Loucy (cell line): ENCODE data around the gene CAMK2G.

Experiments
- EZH2phosphoT487 ChIP-seq: fragments of 200-600 bp; IDR thresholded peaks from 2 replicates; pipeline ENCODE4 v1.6.1; 2018; ENCODE audit warnings: antibody characterized with exemption, mild to moderate bottlenecking, moderate library complexity, borderline replicate concordance
- TF ChIP-seq, protein P1 (sequence below): fragments of 200-600 bp; sonication (generic); conservative IDR thresholded peaks from 2 replicates; pipeline ENCODE4 v1.5.1; 2014; ENCODE audit warnings: mild to moderate bottlenecking, antibody characterized with exemption, low read length

DNA sequence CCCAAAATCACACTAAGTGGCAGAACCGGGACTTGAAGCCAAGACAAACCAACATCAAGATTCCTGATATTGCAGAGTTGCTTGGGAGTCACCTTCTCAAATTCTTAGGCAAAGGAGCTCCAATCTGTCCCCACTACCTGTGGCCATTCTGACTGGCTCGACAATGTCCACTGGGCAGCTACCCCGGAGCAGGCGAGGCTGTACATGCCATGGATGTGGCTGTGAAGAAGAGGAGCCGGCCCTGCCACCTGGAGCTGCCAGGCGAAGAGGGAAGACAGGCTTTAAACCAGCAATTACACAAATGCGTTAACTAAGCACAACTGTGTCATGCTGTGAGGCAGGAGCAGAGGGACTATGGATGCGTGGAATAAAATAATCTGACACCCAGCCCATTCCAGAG, 18.1 kb downstream of the CAMK2G start:
- TF ChIP-seq EZH2phosphoT487: no peak
- TF ChIP-seq, protein P1, sequence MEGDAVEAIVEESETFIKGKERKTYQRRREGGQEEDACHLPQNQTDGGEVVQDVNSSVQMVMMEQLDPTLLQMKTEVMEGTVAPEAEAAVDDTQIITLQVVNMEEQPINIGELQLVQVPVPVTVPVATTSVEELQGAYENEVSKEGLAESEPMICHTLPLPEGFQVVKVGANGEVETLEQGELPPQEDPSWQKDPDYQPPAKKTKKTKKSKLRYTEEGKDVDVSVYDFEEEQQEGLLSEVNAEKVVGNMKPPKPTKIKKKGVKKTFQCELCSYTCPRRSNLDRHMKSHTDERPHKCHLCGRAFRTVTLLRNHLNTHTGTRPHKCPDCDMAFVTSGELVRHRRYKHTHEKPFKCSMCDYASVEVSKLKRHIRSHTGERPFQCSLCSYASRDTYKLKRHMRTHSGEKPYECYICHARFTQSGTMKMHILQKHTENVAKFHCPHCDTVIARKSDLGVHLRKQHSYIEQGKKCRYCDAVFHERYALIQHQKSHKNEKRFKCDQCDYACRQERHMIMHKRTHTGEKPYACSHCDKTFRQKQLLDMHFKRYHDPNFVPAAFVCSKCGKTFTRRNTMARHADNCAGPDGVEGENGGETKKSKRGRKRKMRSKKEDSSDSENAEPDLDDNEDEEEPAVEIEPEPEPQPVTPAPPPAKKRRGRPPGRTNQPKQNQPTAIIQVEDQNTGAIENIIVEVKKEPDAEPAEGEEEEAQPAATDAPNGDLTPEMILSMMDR: no peak
